OCI-LY1 (cell line): ENCODE data around the gene PRKACA.

Experiments
- CTCF ChIP-seq: fragments of 200-600 bp; sonication (generic), shearing (Covaris generic); IDR thresholded peaks from 2 replicates; pipeline ENCODE4 v1.5.1; 2017; ENCODE audit warnings: mild to moderate bottlenecking, antibody characterized with exemption, low read length, moderate library complexity, mixed read lengths
- EZH2 ChIP-seq: fragments of 200-600 bp; sonication (generic), shearing (Covaris generic); IDR thresholded peaks from 2 replicates; pipeline ENCODE4 v1.8.0; 2017; ENCODE audit warnings: borderline replicate concordance, mixed run types, mild to moderate bottlenecking, antibody characterized with exemption, low read length, moderate library complexity, mixed read lengths

- TF ChIP-seq CTCF = no peak
- TF ChIP-seq EZH2 = no peak
These were observed 47.3 kb upstream of the PRKACA start for GRCh38 chr19:14164724-14165493.
